ENCODE data around the gene XRN2.

DNA sequence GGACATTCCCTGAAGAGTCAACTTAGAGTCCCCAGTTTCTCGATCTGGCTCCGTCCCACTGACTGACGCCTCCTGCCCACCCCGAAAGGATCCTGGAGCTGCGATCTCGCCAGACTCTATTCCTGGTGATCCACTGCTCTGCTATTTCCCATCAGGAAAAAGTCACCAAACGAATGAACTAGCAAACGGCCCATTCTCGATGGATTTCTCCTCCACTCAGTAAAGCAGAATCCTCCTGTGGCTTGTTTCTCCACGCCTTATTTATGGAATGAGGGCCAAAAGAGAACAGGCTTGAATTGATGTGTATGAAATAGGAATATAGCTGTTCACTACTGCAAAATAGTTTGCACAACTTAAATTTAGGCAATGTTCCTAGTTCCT lies 88.8 kb downstream of the XRN2 start:
- no peak for TF ChIP-seq POLR2A (IDR thresholded peaks at IDR 0.05; ENCODE audit: low read depth, low read length)
- no peak for TF ChIP-seq POLR2AphosphoS5 (IDR thresholded peaks at IDR 0.05; ENCODE audit: low read depth, low read length)
- TF ChIP-seq TAF1 (IDR thresholded peaks at IDR 0.05; ENCODE audit: low read depth, low read length) = no peak
